Omental fat pad (tissue), 4 donors: ENCODE measurements around the gene ANTXR1. TPM values are rescaled to one million over a fixed set of nuclear protein-coding genes. Genes with fewer than 3 reads are reported as not detected.

ENCODE experiments used
- ATAC-seq: fragments of 150-250 bp; one replicate; pipeline ENCODE4 v1.9.1; 2016; ENCODE audit warnings: mild to moderate bottlenecking, moderate library complexity; ENCODE audit not compliant: low FRiP score
- DNase-seq: peaks from one replicate; pipeline ENCODE4 v3.0.0-alpha.2; 2019; ENCODE audit warnings: low spot score
- total RNA-seq, 4 donors: library from RNA; depleted of rRNA; stranded (reverse); fragments of >200 nt; gene quantifications; one replicate each; pipeline ENCODE4 v1.1.0, GENCODE V29; 2016
- TF ChIP-seq, protein P1 (sequence below), 3 donors: fragments of 450-650 bp; IDR thresholded peaks; one replicate each; pipeline ENCODE4 v1.5.1; 2016 to 2017; ENCODE audit warnings: antibody characterized with exemption in 3 of 3, mild to moderate bottlenecking in 3 of 3, moderate library complexity in 2 of 3

The ANTXR1 gene
- total RNA-seq, 4 donors from 2014 or later: 27.7 to 49.1 (median 37.1) TPM

DNA sequence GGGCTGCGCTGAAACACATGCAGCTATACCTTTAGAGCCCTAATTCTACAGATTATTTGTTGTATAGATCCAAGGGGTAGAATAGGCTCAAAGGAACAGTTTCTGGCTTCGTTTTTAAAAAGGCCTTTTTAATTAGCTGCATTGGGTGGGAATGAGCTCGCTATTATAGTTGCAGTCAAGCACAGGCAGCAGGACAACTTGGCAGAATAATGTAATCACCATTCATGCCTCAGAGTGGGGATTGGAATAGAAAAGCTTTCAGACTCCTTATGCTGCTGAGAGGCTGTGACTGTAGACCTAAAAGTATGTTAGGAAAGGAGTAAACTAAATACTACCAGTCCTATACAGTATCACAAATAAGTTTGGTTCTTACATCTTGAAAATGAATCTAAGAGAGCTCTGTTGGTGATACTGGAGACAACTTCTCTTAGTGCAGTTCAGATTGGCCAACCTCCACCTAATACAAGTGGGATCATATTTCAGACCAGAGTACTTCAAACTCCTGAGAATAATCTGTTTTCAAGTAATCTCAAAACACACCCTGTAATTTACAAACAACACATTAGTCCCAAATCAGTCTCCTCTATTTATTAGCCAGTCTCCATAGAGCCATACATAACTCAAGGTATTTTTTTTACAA, 121.4 kb downstream of the ANTXR1 start:
- ATAC-seq (no peak), DNase-seq (no peak)
- TF ChIP-seq, protein P1, sequence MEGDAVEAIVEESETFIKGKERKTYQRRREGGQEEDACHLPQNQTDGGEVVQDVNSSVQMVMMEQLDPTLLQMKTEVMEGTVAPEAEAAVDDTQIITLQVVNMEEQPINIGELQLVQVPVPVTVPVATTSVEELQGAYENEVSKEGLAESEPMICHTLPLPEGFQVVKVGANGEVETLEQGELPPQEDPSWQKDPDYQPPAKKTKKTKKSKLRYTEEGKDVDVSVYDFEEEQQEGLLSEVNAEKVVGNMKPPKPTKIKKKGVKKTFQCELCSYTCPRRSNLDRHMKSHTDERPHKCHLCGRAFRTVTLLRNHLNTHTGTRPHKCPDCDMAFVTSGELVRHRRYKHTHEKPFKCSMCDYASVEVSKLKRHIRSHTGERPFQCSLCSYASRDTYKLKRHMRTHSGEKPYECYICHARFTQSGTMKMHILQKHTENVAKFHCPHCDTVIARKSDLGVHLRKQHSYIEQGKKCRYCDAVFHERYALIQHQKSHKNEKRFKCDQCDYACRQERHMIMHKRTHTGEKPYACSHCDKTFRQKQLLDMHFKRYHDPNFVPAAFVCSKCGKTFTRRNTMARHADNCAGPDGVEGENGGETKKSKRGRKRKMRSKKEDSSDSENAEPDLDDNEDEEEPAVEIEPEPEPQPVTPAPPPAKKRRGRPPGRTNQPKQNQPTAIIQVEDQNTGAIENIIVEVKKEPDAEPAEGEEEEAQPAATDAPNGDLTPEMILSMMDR (IDR thresholded peaks at IDR 0.05): no peak

DNA sequence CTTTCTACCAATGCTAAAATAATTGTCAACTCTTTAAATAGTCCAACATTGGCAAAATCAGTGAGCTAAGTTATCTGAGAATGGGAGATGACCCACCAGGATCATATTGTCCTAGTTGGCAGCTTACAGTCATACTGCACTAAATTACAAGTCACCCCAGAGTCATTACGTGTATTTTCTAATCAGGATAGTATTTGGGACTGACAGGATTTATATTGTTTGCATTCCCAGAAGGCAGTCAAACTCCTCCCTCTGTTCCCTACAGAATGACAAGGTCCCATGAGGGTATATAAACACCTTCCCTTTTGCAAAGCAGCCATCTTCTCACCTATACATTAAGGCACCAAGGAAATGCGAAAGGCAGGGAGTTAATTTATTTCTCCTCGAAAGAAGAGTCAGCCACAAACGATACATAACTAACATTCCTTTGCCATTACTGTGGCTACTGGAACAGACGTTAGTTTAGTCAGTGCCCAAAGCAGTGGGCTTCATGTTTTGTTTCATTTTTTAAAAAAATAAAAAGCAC, 125.3 kb downstream of the ANTXR1 start:
- ATAC-seq (peak; percentile 72), DNase-seq (no peak)
- TF ChIP-seq, protein P1 (IDR thresholded peaks at IDR 0.05): no peak

DNA sequence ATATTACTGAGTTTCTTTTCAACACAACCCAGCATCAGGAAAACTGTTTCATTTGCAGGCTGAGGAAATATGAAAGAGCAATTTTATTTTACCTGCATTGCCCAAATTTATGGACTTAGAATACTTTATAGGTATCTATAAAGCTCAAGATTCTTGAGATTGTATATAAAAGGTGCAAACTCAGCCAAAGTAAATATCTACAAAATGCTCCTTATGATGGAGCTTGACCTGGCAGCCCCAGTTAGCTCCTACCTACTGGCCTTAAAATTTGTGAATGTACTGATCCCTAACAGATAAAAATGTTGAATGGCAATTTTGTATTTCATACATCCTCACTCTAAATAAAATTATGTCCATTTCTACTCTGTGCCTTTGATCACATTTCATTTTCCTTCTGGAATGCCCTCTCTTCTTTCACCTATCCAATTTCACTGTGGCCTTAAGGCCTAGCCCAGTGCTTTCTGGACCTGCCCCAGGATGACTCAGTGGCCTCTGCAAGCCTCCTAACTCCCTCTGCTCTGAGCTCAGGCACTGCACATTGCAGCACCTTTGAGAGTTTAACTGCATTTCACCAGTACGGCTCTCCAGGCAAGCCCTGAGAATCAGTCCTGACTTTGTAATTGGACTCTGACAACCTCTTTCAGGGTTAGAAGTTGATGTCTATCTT, 125.9 kb downstream of the ANTXR1 start:
- DNase-seq (no peak), ATAC-seq (peak; percentile 70)
- TF ChIP-seq, protein P1 (IDR thresholded peaks at IDR 0.05): no peak

DNA sequence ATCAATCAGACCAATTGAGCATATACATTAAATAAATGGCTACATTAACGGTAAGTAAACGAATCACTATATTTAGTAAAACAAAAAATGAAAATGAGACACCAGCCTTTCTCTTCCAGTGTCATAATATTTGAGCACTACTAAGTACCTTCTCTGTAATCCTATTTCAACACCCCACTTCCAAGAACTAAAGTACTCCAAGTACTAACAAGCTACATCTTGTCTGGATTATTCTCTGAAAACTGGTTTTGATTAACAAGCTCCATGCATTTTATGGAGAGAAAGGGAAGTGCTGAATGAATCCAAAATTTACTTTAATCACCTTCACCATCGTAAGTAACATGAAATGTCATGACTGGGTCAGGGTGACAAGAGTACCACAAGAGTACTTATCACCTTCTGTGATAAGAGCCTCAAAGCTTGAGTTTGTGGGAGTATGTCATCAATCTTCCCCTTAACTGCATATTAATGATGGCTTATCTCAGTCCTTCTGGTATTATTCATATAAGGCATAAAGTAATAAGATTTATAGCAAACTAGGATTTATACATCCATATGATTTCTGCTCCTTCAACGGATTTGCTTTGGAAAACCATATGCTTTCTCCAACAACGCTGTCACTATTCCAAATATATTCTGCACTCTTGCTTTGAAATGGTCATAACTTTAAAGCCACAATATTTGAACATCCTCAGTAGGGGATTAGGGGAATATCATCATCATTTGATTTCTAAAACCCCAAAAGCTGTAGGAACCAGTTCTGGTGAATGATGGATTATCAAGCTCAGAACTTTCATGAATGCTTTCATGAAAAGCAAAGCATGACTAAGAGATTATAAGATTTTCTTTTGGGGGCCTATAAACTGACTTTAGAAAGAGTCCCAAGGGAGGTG, 127.0 kb downstream of the ANTXR1 start:
- DNase-seq: no peak
- no peak for ATAC-seq
- TF ChIP-seq, protein P1 (IDR thresholded peaks at IDR 0.05): no peak

DNA sequence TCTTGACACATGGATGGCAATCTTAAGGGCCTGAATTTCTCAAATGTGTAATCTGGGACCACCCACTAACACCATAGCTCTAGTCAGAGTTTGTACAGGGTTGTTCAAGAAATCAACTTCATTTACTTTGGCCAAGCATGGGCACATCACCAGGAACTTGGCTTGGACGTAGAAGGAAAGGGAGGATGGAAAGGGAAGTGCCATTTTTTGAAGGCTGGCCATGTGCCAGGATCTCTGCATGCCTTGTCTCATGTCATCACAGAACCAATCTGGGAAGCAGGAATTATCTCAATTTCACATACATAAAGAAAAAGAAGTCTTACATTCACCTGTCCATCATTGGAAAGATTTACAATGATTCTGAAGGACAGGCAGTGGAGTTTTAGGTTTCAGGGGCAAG, 128.1 kb downstream of the ANTXR1 start:
- DNase-seq (no peak), ATAC-seq (no peak)
- TF ChIP-seq, protein P1 (IDR thresholded peaks at IDR 0.05): no peak

DNA sequence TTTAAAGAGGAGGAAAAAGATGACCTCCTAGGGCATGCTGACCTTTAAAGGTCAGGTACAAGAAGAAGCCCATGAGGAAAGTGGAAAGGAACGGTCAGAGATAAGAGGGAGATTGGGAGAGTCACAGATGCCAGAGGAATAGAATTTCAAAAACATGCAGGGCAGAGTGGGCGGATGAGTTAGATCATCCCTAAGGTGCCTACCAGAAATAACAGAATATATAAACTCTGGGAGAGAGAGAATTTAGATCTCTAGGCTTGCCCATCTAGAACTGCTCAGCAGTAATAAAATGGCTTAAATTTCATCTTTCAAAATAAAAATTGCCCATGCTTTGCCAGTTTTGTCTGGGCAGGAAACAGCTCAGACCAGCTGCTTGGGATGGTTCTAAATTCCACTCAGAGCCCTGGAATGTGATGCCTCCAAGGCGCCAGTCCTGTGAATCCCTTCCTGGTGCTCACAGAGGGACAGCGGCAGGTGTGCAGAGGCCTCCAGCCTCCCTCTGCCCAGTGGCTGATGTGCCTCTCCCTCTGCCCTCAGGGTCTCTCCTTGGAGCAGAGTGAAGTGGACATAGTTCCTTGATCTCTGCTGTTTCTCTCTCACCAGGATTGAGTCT, 130.9 kb downstream of the ANTXR1 start:
- peak; percentile 79 for ATAC-seq
- DNase-seq: no peak
- TF ChIP-seq, protein P1 (IDR thresholded peaks at IDR 0.05): no peak
